ENCODE data around the gene DAAM2. TPM values are rescaled to one million over a fixed set of nuclear protein-coding genes. Genes with fewer than 3 reads are reported as not detected.

The DAAM2 gene
- total and polyA plus RNA-seq, 2 of the 8 experiments (the other 6 are each of a cell fraction or from before 2014, with no cell fraction given) = 1.5 to 2.9 TPM

DNA sequence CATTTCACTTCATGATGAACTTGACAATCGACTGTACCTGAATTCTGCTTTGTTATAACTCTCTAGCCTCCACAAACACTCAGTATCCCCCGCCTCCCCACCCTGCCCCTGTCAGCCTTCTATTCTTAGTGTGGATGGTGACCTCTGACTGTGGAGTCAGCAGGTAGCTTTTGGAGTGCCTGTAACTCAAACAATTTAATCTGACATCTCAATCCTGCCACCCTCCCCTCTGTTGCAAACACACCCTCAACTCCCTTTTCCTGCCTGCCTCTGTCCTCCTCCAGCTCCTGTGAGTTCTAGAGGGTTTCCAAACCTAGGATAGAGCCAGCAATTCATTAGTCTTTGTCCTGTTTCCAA, 20.3 kb downstream of the DAAM2 start:
- H3K9ac ChIP-seq (replicated peaks in 1 of 4; ENCODE audit: extremely low read depth in 1 of 4, low read depth in 3 of 4, low read length in 3 of 4) = no peak overlapping the region
- H4K5ac ChIP-seq (ENCODE audit: insufficient read length, low read depth, low read length) = no peak overlapping the region
- H4K20me1 ChIP-seq (replicated peaks in 1 of 2; ENCODE audit: control insufficient read depth in 1 of 2, insufficient read depth in 2 of 2, low read length in 2 of 2) = no peaks in the 10 kb centered on the region
- no peak overlapping the region for H4K91ac ChIP-seq (replicated peaks; ENCODE audit: insufficient read length, low read length)
- CTCF ChIA-PET (ENCODE audit: partially characterized antibody) = interaction anchor here (1.0 to 1.9 kb wide), 3 partner anchors 9 to 451 kb away, joined by 3 to 6 read pairs (median 5); no protein-coding TSS in a partner anchor
- no peak overlapping the region for H3K27ac ChIP-seq (ENCODE audit: low read depth, low read length)
- no peak overlapping the region for H3K14ac ChIP-seq (ENCODE audit: insufficient read length)
- H3K23me2 ChIP-seq (ENCODE audit: low read depth, low read length) = no peaks in the 10 kb centered on the region; the same call in 1 of the 2 replicates
- peaks cover 0 to 12% (median 3%) of the 10 kb centered on the region in 4 experiments; a peak in 2 of 7 replicates for H3K4me1 ChIP-seq (replicated peaks in 1 of 4; ENCODE audit: control insufficient read depth in 3 of 4, insufficient read depth in 4 of 4, low read length in 3 of 4)
- H2AFZ ChIP-seq (ENCODE audit: low read length) = no peak overlapping the region
- TF ChIP-seq CEBPB (IDR thresholded peaks at IDR 0.05; ENCODE audit: low read depth, low read length) = no peak
- TF ChIP-seq BACH1 (IDR thresholded peaks at IDR 0.05; ENCODE audit: low read length) = no peak
- WGBS, 2 experiments (ENCODE audit: extremely low coverage in 1 of 2, insufficient coverage in 1 of 2, insufficient read length in 1 of 2, insufficient replicate concordance in 2 of 2, low coverage in 1 of 2, low lambda C conversion rate in 2 of 2, missing lambda C conversion rate in 1 of 2) = 91% methylated on average over 2 of the region's 2 CpGs; no CpG with 5 or more reads in 1 of the 2 experiments
- H3K4me2 ChIP-seq (ENCODE audit: insufficient read depth in 1 of 2, low read depth in 2 of 2, low read length in 2 of 2) = no peak overlapping the region
- H2BK15ac ChIP-seq (ENCODE audit: low read length) = no peak overlapping the region
- FAIRE-seq = no peak
- H3K56ac ChIP-seq (replicated peaks; ENCODE audit: insufficient read length, low read depth, low read length) = no peak overlapping the region
- no peak overlapping the region for H2BK120ac ChIP-seq (replicated peaks; ENCODE audit: low read depth, low read length)
- H3K23ac ChIP-seq (ENCODE audit: insufficient read length) = no peak overlapping the region
- POLR2A ChIA-PET (ENCODE audit: partially characterized antibody) = no interaction called here
- no peaks in the 10 kb centered on the region for H3K27me3 ChIP-seq (replicated peaks in 1 of 4; ENCODE audit: control insufficient read depth in 3 of 4, extremely low read depth in 1 of 4, insufficient read depth in 3 of 4, low read length in 3 of 4)
- H2BK5ac ChIP-seq (ENCODE audit: low read depth, low read length) = no peak overlapping the region
- H3K4me3 ChIP-seq (ENCODE audit: extremely low read depth in 1 of 4, insufficient read depth in 2 of 4, low read depth in 3 of 4, low read length in 4 of 4) = no peak overlapping the region
- no peak overlapping the region for H2BK20ac ChIP-seq (ENCODE audit: low read length)
- no peaks in the 10 kb centered on the region for H3K36me3 ChIP-seq (ENCODE audit: control insufficient read depth in 2 of 4, insufficient read depth in 4 of 4, low read length in 3 of 4)
- no peak overlapping the region for H2BK12ac ChIP-seq (ENCODE audit: low read depth, low read length)
- no peak overlapping the region for H3K4ac ChIP-seq (replicated peaks; ENCODE audit: insufficient read length, low read depth, low read length)
- no peak for DNase-seq (ENCODE audit: low read depth in 1 of 2, low spot score in 2 of 2)
- no peaks in the 10 kb centered on the region for H3K79me2 ChIP-seq (ENCODE audit: control insufficient read depth in 1 of 2, insufficient read depth in 2 of 2, low read length in 2 of 2)
- H3K79me1 ChIP-seq (ENCODE audit: low read depth, low read length) = no peaks in the 10 kb centered on the region
- no peaks in the 10 kb centered on the region for H3K9me3 ChIP-seq (ENCODE audit: insufficient read depth in 2 of 2, low read depth in 1 of 2, low read length in 1 of 2)
- H2AK5ac ChIP-seq (ENCODE audit: low read depth, low read length) = no peak overlapping the region
- no peak overlapping the region for H4K8ac ChIP-seq (ENCODE audit: extremely low read depth, insufficient read depth, low read length)
- no peak overlapping the region for H3K18ac ChIP-seq (ENCODE audit: extremely low read depth, low read length)
